OCI-LY3 (cell line): ENCODE data around the gene AGTR1.

Source experiments
- H2AFZ ChIP-seq: fragments of 200-600, 300-600 bp; shearing (Covaris generic); 2 replicates; pipeline ENCODE4 v1.6.0; 2014; ENCODE audit warnings: antibody characterized with exemption, low read depth, low read length
- H3K27ac ChIP-seq: fragments of 200-600, 300-600 bp; sonication (generic); 2 replicates; pipeline ENCODE4 v1.5.1; 2014; ENCODE audit warnings: mild to moderate bottlenecking, low read length, moderate library complexity, mixed read lengths
- H3K27me3 ChIP-seq: fragments of 200-600, 300-600 bp; sonication (generic); 2 replicates; pipeline ENCODE4 v1.6.1; 2014; ENCODE audit warnings: low read depth, low read length, mixed read lengths
- H3K36me3 ChIP-seq: fragments of 200-600, 300-600 bp; sonication (generic); replicated peaks from 2 replicates; pipeline ENCODE3; 2014; ENCODE audit warnings: low read depth, low read length, mixed read lengths
- H3K4me1 ChIP-seq: fragments of 300-600, 200-600 bp; sonication (generic); 2 replicates; pipeline ENCODE4 v1.6.1; 2014; ENCODE audit warnings: low read length, mixed read lengths
- H3K4me2 ChIP-seq: fragments of 200-600, 300-600 bp; sonication (generic); 2 replicates; pipeline ENCODE4 v1.6.1; 2014; ENCODE audit warnings: low read length, mixed read lengths
- H3K4me3 ChIP-seq: fragments of 300-600, 200-600 bp; sonication (generic); 2 replicates; pipeline ENCODE4 v1.5.1; 2014; ENCODE audit warnings: antibody characterized with exemption, mild to moderate bottlenecking, low read length, moderate library complexity
- H3K79me2 ChIP-seq: fragments of 300-600, 200-600 bp; shearing (Covaris generic); 2 replicates; pipeline ENCODE4 v1.6.1; 2014; ENCODE audit warnings: mild to moderate bottlenecking, low read length, mixed read lengths
- H3K9ac ChIP-seq: fragments of 300-600, 200-600 bp; shearing (Covaris generic); 2 replicates; pipeline ENCODE4 v1.6.0; 2014; ENCODE audit warnings: mild to moderate bottlenecking, low read length, moderate library complexity
- H3K9me3 ChIP-seq: fragments of 200-600, 300-600 bp; shearing (Covaris generic); 2 replicates; pipeline ENCODE4 v1.6.1; 2014; ENCODE audit warnings: low read length, mixed read lengths; ENCODE audit not compliant: insufficient read depth
- H4K20me1 ChIP-seq: fragments of 200-600, 300-600 bp; sonication (generic); 2 replicates; pipeline ENCODE4 v1.6.1; 2016; ENCODE audit warnings: low read length, mixed read lengths; ENCODE audit not compliant: insufficient read depth
- EZH2phosphoT487 ChIP-seq: fragments of 200-600 bp; shearing (Covaris generic); IDR thresholded peaks from 2 replicates; pipeline ENCODE4 v1.6.1; 2018; ENCODE audit warnings: antibody characterized with exemption, mixed run types, low read depth
- TF ChIP-seq, protein P1 (sequence below): fragments of 200-600, 300-600 bp; sonication (generic); IDR thresholded peaks from 2 replicates; pipeline ENCODE4 v1.5.1; 2014; ENCODE audit warnings: antibody characterized with exemption, low read length, low read depth

The AGTR1 gene

DNA sequence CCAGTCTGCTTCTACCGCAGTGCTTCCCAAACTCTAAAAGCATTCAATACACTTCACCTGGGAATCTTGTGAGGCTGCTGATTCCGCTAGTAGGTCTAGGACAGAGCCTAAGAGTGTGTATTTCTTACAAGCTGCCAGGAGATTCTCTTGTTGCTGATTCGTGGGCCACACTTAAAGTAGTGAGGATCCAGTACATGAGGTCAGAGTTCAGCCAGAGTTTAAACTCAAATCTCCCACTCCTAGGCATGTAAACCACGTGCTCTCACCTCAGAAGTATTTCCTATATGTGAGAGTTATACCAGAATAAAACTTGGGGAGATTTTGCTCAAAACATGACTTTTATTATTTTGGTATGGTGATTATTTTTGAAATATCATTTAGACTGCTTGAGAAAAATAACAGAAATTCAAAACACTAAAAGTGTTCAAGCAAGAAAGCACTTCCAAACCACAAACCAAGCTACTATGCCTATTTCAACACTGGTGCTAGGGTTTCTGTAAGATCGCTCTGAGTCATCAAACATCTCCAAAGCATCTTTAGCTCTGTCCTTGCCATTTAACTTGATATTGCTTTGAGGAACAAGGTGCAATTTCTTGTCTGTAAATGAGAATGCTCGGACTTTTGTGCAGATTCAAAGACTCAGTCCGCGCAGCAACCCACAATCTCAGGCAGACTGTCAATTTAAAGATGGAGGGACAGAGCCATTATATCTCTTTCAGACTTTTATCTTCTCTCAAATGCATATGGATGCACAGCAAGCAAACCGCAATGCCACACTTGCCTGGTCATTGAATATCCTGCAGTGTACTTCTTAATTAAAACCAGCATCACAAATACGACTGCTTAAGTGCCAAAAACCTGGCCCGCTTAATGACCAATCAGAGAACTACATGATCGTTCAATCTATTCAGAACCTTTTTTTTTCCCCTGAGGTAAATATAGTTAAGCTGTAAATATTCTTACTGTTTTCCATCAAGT is 59.8 kb downstream of the AGTR1 start:
- TF ChIP-seq, protein P1, sequence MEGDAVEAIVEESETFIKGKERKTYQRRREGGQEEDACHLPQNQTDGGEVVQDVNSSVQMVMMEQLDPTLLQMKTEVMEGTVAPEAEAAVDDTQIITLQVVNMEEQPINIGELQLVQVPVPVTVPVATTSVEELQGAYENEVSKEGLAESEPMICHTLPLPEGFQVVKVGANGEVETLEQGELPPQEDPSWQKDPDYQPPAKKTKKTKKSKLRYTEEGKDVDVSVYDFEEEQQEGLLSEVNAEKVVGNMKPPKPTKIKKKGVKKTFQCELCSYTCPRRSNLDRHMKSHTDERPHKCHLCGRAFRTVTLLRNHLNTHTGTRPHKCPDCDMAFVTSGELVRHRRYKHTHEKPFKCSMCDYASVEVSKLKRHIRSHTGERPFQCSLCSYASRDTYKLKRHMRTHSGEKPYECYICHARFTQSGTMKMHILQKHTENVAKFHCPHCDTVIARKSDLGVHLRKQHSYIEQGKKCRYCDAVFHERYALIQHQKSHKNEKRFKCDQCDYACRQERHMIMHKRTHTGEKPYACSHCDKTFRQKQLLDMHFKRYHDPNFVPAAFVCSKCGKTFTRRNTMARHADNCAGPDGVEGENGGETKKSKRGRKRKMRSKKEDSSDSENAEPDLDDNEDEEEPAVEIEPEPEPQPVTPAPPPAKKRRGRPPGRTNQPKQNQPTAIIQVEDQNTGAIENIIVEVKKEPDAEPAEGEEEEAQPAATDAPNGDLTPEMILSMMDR, result no peak
- no peak for TF ChIP-seq EZH2phosphoT487
- H2AFZ ChIP-seq, result no peak overlapping the region
- H4K20me1 ChIP-seq, result no peaks in the 10 kb centered on the region
- H3K79me2 ChIP-seq, result no peaks in the 10 kb centered on the region
- no peak overlapping the region for H3K27ac ChIP-seq
- no peak overlapping the region for H3K4me3 ChIP-seq
- H3K9me3 ChIP-seq, result no peaks in the 10 kb centered on the region
- no peaks in the 10 kb centered on the region for H3K36me3 ChIP-seq
- H3K4me2 ChIP-seq, result no peak overlapping the region
- 0 out of 2 replicates have a peak, but pooled peaks cover under 1% of the 10 kb centered on the region for H3K27me3 ChIP-seq
- H3K4me1 ChIP-seq, result 0 out of 2 replicates have a peak, but pooled peaks cover 5% of the 10 kb centered on the region
- no peak overlapping the region for H3K9ac ChIP-seq

DNA sequence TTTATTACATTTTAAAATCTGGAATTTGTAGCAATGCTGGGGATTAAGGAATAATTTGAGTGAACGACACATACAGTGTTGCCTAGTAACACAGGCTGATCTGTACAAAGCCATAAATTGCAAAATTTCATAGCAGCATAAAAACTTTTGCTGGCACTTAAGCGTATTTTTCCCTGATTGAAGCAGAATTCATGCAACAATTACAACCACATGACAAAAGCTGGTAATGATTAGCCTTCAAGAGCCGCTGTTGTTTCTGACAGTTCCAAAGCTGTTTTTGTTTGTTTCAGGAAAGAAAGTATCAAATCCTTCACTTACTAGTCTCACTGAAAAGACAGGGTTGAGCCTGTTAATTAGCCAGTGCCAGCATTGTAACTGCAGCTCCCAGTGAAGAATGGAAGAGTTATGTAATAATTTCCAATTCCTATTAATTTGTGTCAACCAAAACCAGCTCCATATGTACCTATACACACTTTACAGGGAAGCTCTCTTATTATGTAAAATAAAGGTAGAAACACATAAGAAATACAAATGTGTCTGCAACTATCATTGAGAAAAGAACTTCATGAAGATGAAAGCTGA is 60.7 kb downstream of the AGTR1 start:
- no peaks in the 10 kb centered on the region for H4K20me1 ChIP-seq
- TF ChIP-seq, protein P1, result no peak
- no peak for TF ChIP-seq EZH2phosphoT487
- no peak overlapping the region for H3K4me2 ChIP-seq
- H3K4me3 ChIP-seq, result no peak overlapping the region
- no peak overlapping the region for H3K9ac ChIP-seq
- no peaks in the 10 kb centered on the region for H3K9me3 ChIP-seq
- H3K27ac ChIP-seq, result no peak overlapping the region
- H2AFZ ChIP-seq, result no peak overlapping the region
- H3K27me3 ChIP-seq, result no peaks in the 10 kb centered on the region
- no peaks in the 10 kb centered on the region for H3K36me3 ChIP-seq
- no peaks in the 10 kb centered on the region for H3K79me2 ChIP-seq
- 0 out of 2 replicates have a peak, but pooled peaks cover 5% of the 10 kb centered on the region for H3K4me1 ChIP-seq

DNA sequence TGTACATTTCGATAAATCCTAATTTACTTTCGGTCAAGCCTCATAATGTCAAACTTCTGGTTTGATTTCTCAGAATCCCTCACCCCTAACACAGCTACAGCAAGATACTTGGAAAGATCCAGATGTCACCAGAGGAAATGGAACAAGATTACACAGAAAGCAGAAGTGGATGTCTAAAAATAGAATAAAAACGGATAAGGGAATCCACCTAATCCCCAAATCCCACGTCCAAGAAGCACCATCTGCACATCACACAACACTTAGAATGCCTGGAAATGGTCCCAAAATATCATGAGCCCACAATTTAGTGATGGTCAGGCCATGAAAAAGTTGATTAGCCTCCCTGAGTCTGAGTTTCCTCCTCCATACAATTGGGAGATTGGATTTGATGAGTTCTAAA is 61.7 kb downstream of the AGTR1 start:
- Histone ChIP-seq H4K20me1 (no peaks in the 10 kb centered on the region), H3K9me3 (no peaks in the 10 kb centered on the region), H3K4me3 (no peak overlapping the region)

More for the DNA sequence above, 61.7 kb downstream of the AGTR1 start:
- Histone ChIP-seq H3K4me1 (0 out of 2 replicates have a peak, but pooled peaks cover 5% of the 10 kb centered on the region), H3K27ac (no peak overlapping the region), H3K36me3 (no peaks in the 10 kb centered on the region), H3K9ac (no peak overlapping the region), H2AFZ (no peak overlapping the region), H3K79me2 (no peaks in the 10 kb centered on the region), H3K27me3 (no peaks in the 10 kb centered on the region), H3K4me2 (no peak overlapping the region)
- no peak for TF ChIP-seq EZH2phosphoT487
- TF ChIP-seq, protein P1, result no peak
